ENCODE data around the gene GPR42. TPM values are rescaled to one million over a fixed set of nuclear protein-coding genes. Genes with fewer than 3 reads are reported as not detected.

GPR42 gene
- polyA plus RNA-seq (ENCODE audit: insufficient read length in 4 of 4): under 1 TPM in 1 of 4 donors, not detected in 3; 0.33 TPM

GRCh38 chr19:35370722-35371121 lies at the start of gene GPR42:
GPR42 (plus strand) TSS chr19:35371068; CDS start chr19:35371360, 292 bp downstream.
- DNase-seq (ENCODE audit: low read depth in 4 of 4, low spot score in 3 of 4): no peak

GRCh38 chr19:35321291-35321690 lies 49.6 kb upstream of the GPR42 start:
- DNase-seq (ENCODE audit: low read depth in 4 of 4, low spot score in 3 of 4): no peak

- DNase-seq (ENCODE audit: low read depth in 4 of 4, low spot score in 3 of 4): no peak
Measured at GRCh38 chr19:35322014-35322413, 48.9 kb upstream of the GPR42 start.

GRCh38 chr19:35327642-35328041 lies 43.2 kb upstream of the GPR42 start:
- DNase-seq (ENCODE audit: low read depth in 4 of 4, low spot score in 3 of 4): no peak

GRCh38 chr19:35328851-35329285 lies 42.0 kb upstream of the GPR42 start, which contains the start of gene CD22:
CD22 (plus strand) TSS chr19:35329187; CDS start chr19:35332041, 2,854 bp downstream.
- DNase-seq (ENCODE audit: low read depth in 4 of 4, low spot score in 3 of 4): no peak

- DNase-seq (ENCODE audit: low read depth in 4 of 4, low spot score in 3 of 4): no peak
Measured at GRCh38 chr19:35329323-35329722, 41.5 kb upstream of the GPR42 start.

GRCh38 chr19:35330475-35330874 lies 40.4 kb upstream of the GPR42 start:
- no peak for DNase-seq (ENCODE audit: low read depth in 4 of 4, low spot score in 3 of 4)

- no peak for DNase-seq (ENCODE audit: low read depth in 4 of 4, low spot score in 3 of 4)
Measured at GRCh38 chr19:35331551-35332214, 39.2 kb upstream of the GPR42 start.

- DNase-seq (ENCODE audit: low read depth in 4 of 4, low spot score in 3 of 4): no peak
Measured at GRCh38 chr19:35332817-35333216, 38.1 kb upstream of the GPR42 start.

GRCh38 chr19:35334144-35334753 lies 36.6 kb upstream of the GPR42 start:
- no peak for DNase-seq (ENCODE audit: low read depth in 4 of 4, low spot score in 3 of 4)

GRCh38 chr19:35336166-35336955 lies 34.5 kb upstream of the GPR42 start:
- no peak for DNase-seq (ENCODE audit: low read depth in 4 of 4, low spot score in 3 of 4)

- no peak for DNase-seq (ENCODE audit: low read depth in 4 of 4, low spot score in 3 of 4)
Measured at GRCh38 chr19:35337097-35337983, 33.5 kb upstream of the GPR42 start.

- no peak for DNase-seq (ENCODE audit: low read depth in 4 of 4, low spot score in 3 of 4)
Measured at GRCh38 chr19:35337984-35338296, 32.9 kb upstream of the GPR42 start.

GRCh38 chr19:35340431-35340830 lies 30.4 kb upstream of the GPR42 start:
- DNase-seq (ENCODE audit: low read depth in 4 of 4, low spot score in 3 of 4): no peak

- no peak for DNase-seq (ENCODE audit: low read depth in 4 of 4, low spot score in 3 of 4)
Measured at GRCh38 chr19:35341006-35341405, 29.9 kb upstream of the GPR42 start.

GRCh38 chr19:35341565-35342225 lies 29.2 kb upstream of the GPR42 start:
- DNase-seq (ENCODE audit: low read depth in 4 of 4, low spot score in 3 of 4): no peak

GRCh38 chr19:35342430-35342829 lies 28.4 kb upstream of the GPR42 start:
- no peak for DNase-seq (ENCODE audit: low read depth in 4 of 4, low spot score in 3 of 4)

GRCh38 chr19:35344511-35345031 lies 26.3 kb upstream of the GPR42 start:
- DNase-seq (ENCODE audit: low read depth in 4 of 4, low spot score in 3 of 4): no peak

GRCh38 chr19:35345671-35346111 lies 25.2 kb upstream of the GPR42 start:
- no peak for DNase-seq (ENCODE audit: low read depth in 4 of 4, low spot score in 3 of 4)

Measured in left renal pelvis (tissue), 4 donors.